ENCODE data around the gene DNMBP. TPM values are rescaled to one million over a fixed set of nuclear protein-coding genes. Genes with fewer than 3 reads are reported as not detected.
"Not testable (repeated sequence)": the region's sequence is repeated elsewhere in the genome, so short reads cannot be mapped to it uniquely, and the experiment has no call there.

DNMBP gene
- total and polyA plus RNA-seq, 2 donors, result 10.0 to 11.9 TPM

DNA sequence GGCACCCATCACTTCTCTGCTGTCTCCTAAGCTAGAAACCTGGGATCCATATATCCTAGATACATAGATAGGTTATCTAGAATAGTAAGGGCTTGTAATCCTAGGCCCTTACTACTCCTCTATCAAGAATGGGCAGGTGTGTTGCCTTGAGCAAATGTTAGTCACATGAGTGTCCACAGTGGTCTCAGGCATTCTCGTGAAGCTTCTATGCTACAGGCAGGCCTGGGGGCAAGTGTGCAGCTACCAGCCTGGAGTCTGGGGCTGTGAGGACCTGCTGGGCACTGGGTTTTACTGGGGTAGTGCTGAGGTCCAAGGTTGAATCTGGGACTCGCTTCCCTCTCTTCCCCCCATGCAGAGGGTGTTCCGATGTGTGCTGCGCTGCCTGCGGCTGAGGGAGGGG lies 135.9 kb downstream of the DNMBP start:
- DNase-seq (ENCODE audit: low read depth in 6 of 9, low spot score in 9 of 9), result no peak
- no peaks in the 10 kb centered on the region for H3K9me3 ChIP-seq (ENCODE audit: control insufficient read depth in 2 of 2, insufficient read depth in 1 of 2, low read length in 1 of 2)
- H3K36me3 ChIP-seq (ENCODE audit: control insufficient read depth in 2 of 2, insufficient read depth in 2 of 2, low read length in 1 of 2), result peaks cover 43 to 45% of the 10 kb centered on the region in 2 donors
- peaks cover 8 to 9% of the 10 kb centered on the region in 2 donors for H3K27me3 ChIP-seq (ENCODE audit: control insufficient read depth in 2 of 2, insufficient read depth in 1 of 2, low read length in 1 of 2)
- H3K4me1 ChIP-seq (ENCODE audit: control insufficient read depth in 2 of 2, insufficient read depth in 2 of 2, low read length in 2 of 2), result peaks cover 7 to 24% of the 10 kb centered on the region in 2 donors
- H3K4me3 ChIP-seq (ENCODE audit: low read length in 2 of 2), result no peak overlapping the region
- 97% methylated on average over 5 of the region's 5 CpGs for WGBS
- H3K27ac ChIP-seq (ENCODE audit: low read depth in 1 of 2, low read length in 1 of 2), result no peak overlapping the region

DNA sequence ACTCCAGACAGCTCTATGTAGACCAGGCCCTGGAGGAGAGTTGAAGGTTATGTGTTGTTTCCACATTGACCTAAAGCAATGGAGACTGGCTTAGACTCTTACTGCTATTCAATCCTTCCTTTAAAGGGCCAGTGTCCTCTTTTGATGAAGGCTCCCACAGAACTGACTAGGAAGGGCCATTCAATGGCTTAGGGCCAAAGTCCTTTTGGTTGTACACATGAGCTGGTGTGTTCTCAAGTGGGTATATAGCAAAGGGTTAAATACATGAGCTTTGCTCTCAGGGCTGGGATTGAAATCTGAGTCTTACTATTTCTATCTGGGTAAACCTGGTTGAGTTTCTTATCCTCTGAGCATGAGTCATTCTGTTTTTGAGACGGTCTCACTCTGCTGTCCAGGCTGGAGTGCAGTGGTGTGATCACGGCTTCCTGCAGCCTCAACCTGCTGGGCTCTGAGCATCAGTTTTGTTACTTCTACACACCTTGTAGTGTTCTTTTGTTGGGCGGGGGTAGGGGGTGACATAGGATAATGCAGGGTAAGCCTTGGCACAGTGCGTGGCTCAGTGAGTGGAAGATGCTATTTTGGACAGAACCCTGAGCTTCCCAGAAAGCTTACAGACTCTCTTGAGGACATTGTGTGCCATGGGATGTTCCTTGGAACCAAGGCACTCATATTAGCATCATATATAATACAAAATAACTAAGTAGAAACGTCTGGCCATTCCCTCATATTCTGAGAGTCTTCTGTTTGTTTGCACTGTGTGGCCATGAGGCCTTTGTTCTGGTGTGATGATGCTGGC lies 137.2 kb downstream of the DNMBP start:
- Histone ChIP-seq H3K27me3 (ENCODE audit: control insufficient read depth in 2 of 2, insufficient read depth in 1 of 2, low read length in 1 of 2) (peaks cover 8 to 9% of the 10 kb centered on the region in 2 donors), H3K4me1 (ENCODE audit: control insufficient read depth in 2 of 2, insufficient read depth in 2 of 2, low read length in 2 of 2) (peaks cover 7 to 13% of the 10 kb centered on the region in 2 donors), H3K9me3 (ENCODE audit: control insufficient read depth in 2 of 2, insufficient read depth in 1 of 2, low read length in 1 of 2) (no peaks in the 10 kb centered on the region), H3K27ac (ENCODE audit: low read depth in 1 of 2, low read length in 1 of 2) (no peak overlapping the region), H3K36me3 (ENCODE audit: control insufficient read depth in 2 of 2, insufficient read depth in 2 of 2, low read length in 1 of 2) (peaks cover 30 to 33% of the 10 kb centered on the region in 2 donors), H3K4me3 (ENCODE audit: low read length in 2 of 2) (no peak overlapping the region)
- WGBS, result 76% methylated on average over 5 of the region's 5 CpGs
- DNase-seq (ENCODE audit: low read depth in 6 of 9, low spot score in 9 of 9), result no peak

DNA sequence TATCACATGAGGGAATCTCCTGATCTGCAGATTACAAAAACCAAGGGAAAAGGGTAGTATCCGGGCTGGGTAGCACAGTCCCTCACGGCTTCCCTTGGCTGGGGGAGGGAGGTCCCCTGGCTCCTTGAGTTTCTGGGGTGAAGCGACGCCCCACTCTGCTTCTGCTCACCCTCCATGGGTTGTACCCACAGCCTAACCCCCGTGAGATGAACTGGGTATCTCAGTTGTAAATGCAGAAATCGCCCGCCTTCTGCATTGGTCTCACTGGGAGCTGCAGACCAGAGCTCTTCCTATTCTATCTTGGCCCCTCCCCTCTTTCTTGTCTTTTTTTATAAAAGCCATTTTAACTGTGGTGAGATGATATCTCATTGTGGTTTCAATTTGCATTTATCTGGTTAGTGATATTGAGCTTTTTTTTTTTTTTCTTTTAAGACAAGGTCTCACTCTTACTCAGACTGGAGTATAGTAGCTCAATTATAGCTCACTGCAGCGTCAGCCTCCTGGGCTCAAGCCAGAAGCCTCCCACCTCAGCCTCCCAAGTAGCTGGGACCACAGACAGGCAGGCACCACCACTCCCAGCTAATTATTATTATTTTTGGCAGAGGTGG lies 139.5 kb downstream of the DNMBP start:
- Histone ChIP-seq H3K27ac (ENCODE audit: low read depth in 1 of 2, low read length in 1 of 2) (no peak overlapping the region), H3K27me3 (ENCODE audit: control insufficient read depth in 2 of 2, insufficient read depth in 1 of 2, low read length in 1 of 2) (peaks cover 8 to 9% of the 10 kb centered on the region in 2 donors), H3K4me3 (ENCODE audit: low read length in 2 of 2) (no peak overlapping the region), H3K36me3 (ENCODE audit: control insufficient read depth in 2 of 2, insufficient read depth in 2 of 2, low read length in 1 of 2) (peaks cover 9 to 11% of the 10 kb centered on the region in 2 donors), H3K9me3 (ENCODE audit: control insufficient read depth in 2 of 2, insufficient read depth in 1 of 2, low read length in 1 of 2) (no peaks in the 10 kb centered on the region), H3K4me1 (ENCODE audit: control insufficient read depth in 2 of 2, insufficient read depth in 2 of 2, low read length in 2 of 2) (peaks cover 7 to 13% of the 10 kb centered on the region in 2 donors)
- WGBS, result 9% methylated on average over 8 of the region's 8 CpGs
- peak in 5 of 9 donors; percentile 16 to 58 (median 20) for DNase-seq (ENCODE audit: low read depth in 6 of 9, low spot score in 9 of 9)

DNA sequence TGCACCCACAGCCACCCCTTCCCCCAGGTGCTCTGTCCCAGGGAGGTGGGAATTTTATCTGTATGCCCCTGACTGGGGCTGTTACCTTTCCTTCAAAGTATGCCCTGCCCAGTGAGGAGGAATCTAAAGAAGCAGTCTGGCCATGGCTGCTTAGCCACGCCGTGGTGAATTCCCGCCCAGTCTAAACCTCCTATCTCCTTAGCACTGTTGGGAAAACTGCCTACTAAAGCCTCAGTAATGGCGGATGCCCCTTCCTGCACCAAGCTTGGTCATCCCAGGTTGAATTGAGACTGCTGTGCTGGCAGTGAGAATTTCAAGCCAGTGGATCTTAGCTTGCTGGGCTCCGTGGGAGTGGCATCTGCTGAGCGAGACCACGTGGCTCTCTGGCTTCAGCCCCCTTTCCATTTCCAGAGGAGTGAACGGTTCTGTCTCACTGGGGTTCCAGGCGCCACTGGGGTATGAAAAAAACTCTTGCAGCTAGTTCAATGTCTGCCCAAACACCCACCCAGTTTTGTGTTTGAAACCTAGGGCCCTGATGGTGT lies 140.1 kb downstream of the DNMBP start:
- no peak for DNase-seq (ENCODE audit: low read depth in 6 of 9, low spot score in 9 of 9)
- H3K36me3 ChIP-seq (ENCODE audit: control insufficient read depth in 2 of 2, insufficient read depth in 2 of 2, low read length in 1 of 2), result peaks cover 4 to 8% of the 10 kb centered on the region in 2 donors
- H3K9me3 ChIP-seq (ENCODE audit: control insufficient read depth in 2 of 2, insufficient read depth in 1 of 2, low read length in 1 of 2), result no peaks in the 10 kb centered on the region
- peaks cover 8 to 9% of the 10 kb centered on the region in 2 donors for H3K27me3 ChIP-seq (ENCODE audit: control insufficient read depth in 2 of 2, insufficient read depth in 1 of 2, low read length in 1 of 2)
- H3K27ac ChIP-seq (ENCODE audit: low read depth in 1 of 2, low read length in 1 of 2), result no peak overlapping the region
- no peak overlapping the region for H3K4me3 ChIP-seq (ENCODE audit: low read length in 2 of 2)
- peaks cover 7 to 13% of the 10 kb centered on the region in 2 donors for H3K4me1 ChIP-seq (ENCODE audit: control insufficient read depth in 2 of 2, insufficient read depth in 2 of 2, low read length in 2 of 2)
- 49% methylated on average over 9 of the region's 9 CpGs for WGBS

DNA sequence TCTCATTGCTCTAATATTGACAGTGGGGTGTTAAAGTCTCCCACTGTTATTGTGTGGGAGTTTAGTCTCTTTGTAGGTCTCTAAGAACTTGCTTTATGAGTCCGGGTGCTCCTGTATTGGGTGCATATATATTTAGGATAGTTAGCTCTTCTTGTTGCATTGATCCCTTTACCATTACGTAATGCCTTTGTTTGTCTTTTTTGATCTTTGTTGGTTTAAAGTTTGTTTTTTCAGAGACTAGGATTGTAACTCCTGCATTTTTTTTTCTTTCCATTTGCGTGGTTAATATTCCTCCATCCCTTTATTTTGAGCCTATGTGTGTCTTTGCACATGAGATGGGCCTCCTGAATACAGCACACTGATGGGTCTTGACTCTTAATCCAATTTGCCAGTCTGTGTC lies 142.5 kb downstream of the DNMBP start:
- H3K27me3 ChIP-seq (ENCODE audit: control insufficient read depth in 2 of 2, insufficient read depth in 1 of 2, low read length in 1 of 2); H3K27ac ChIP-seq (ENCODE audit: low read depth in 1 of 2, low read length in 1 of 2); H3K4me3 ChIP-seq (ENCODE audit: low read length in 2 of 2); H3K9me3 ChIP-seq (ENCODE audit: control insufficient read depth in 2 of 2, insufficient read depth in 1 of 2, low read length in 1 of 2); DNase-seq (ENCODE audit: low read depth in 6 of 9, low spot score in 9 of 9); H3K36me3 ChIP-seq (ENCODE audit: control insufficient read depth in 2 of 2, insufficient read depth in 2 of 2, low read length in 1 of 2): not testable (repeated sequence)
- WGBS, result 66% methylated on average over 3 of the region's 3 CpGs
- peaks cover 7 to 13% of the 10 kb centered on the region in 2 donors for H3K4me1 ChIP-seq (ENCODE audit: control insufficient read depth in 2 of 2, insufficient read depth in 2 of 2, low read length in 2 of 2)

DNA sequence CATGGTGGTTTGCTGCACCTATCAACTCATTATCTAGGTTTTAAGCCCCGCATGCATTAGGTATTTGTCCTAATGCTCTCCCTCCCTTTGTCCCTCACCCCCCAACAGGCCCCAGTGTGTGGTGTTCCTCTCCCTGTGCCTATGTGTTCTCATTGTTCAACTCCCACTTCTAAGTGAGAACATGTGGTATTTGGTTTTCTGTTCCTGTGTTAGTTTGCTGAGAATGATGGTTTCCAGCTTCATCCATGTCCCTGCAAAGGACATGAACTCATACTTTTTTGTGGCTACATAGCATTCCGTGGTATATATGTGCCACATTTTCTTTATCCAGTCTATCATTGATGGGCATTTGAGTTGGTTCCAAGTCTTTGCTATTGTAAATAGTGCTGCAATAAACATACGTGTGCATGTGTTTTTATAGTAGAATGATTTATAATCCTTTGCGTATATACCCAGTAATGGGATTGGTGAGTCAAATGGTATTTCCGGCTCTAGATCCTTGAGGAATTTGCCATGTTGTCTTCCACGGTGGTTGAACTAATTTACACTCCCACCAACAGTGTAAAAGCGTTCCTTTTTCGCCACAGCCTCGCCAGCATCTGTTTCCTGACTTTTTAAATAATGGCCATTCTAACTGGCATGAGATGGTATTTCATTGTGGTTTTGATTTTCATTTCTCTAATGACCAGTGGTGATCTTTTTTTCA lies 146.1 kb downstream of the DNMBP start:
- H3K4me3 ChIP-seq (ENCODE audit: low read length in 2 of 2); DNase-seq (ENCODE audit: low read depth in 6 of 9, low spot score in 9 of 9); H3K4me1 ChIP-seq (ENCODE audit: control insufficient read depth in 2 of 2, insufficient read depth in 2 of 2, low read length in 2 of 2); H3K27ac ChIP-seq (ENCODE audit: low read depth in 1 of 2, low read length in 1 of 2); H3K27me3 ChIP-seq (ENCODE audit: control insufficient read depth in 2 of 2, insufficient read depth in 1 of 2, low read length in 1 of 2); H3K36me3 ChIP-seq (ENCODE audit: control insufficient read depth in 2 of 2, insufficient read depth in 2 of 2, low read length in 1 of 2); H3K9me3 ChIP-seq (ENCODE audit: control insufficient read depth in 2 of 2, insufficient read depth in 1 of 2, low read length in 1 of 2): not testable (repeated sequence)
- 61% methylated on average over 9 of the region's 9 CpGs for WGBS

DNA sequence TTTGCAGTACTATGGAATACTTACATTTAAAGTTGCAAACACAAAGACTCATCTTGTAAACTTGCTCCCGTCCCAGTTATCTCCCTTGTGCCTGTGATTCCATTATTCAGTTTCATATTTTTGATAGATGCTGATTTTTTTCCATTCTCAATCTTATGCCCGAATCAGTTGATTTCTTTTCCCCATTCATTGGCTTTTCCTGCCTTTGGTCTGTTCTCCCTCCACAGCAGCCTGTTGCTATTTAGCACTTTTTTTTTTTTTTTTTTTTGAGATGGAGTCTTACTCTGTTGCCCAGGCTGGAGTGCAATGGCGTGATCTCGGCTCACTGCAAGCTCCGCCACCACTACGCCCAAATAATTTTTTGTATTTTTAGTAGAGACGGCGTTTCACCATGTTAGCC lies 149.3 kb downstream of the DNMBP start:
- peaks cover 0 to 3% of the 10 kb centered on the region in 2 donors for H3K27me3 ChIP-seq (ENCODE audit: control insufficient read depth in 2 of 2, insufficient read depth in 1 of 2, low read length in 1 of 2)
- H3K4me3 ChIP-seq (ENCODE audit: low read length in 2 of 2), result no peak overlapping the region
- H3K36me3 ChIP-seq (ENCODE audit: control insufficient read depth in 2 of 2, insufficient read depth in 2 of 2, low read length in 1 of 2), result no peaks in the 10 kb centered on the region
- H3K9me3 ChIP-seq (ENCODE audit: control insufficient read depth in 2 of 2, insufficient read depth in 1 of 2, low read length in 1 of 2), result no peaks in the 10 kb centered on the region
- H3K27ac ChIP-seq (ENCODE audit: low read depth in 1 of 2, low read length in 1 of 2), result no peak overlapping the region
- WGBS, result 99% methylated on average over 8 of the region's 8 CpGs
- H3K4me1 ChIP-seq (ENCODE audit: control insufficient read depth in 2 of 2, insufficient read depth in 2 of 2, low read length in 2 of 2), result no peaks in the 10 kb centered on the region
- no peak for DNase-seq (ENCODE audit: low read depth in 6 of 9, low spot score in 9 of 9)

DNA sequence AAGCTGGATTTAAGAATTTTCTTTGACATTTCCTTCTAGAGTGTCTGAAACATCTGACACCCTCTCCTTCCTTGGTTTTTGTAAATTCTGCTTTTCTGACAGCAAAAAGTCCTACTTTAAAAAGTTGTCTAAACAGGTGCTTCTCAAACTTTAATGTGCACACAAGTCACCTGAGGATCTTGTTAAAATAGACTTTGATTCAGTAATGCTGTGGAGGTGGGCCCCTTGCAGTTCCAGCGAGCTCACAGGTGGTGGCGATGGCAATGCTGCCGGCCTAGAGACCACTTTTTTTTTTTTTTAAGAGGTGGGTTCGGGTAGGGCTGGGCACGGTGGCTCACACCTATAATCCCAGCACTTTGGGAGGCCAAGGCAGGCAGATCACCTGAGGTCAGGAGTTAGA lies 150.2 kb downstream of the DNMBP start:
- no peak overlapping the region for H3K27ac ChIP-seq (ENCODE audit: low read depth in 1 of 2, low read length in 1 of 2)
- 27% methylated on average over 5 of the region's 5 CpGs for WGBS
- H3K27me3 ChIP-seq (ENCODE audit: control insufficient read depth in 2 of 2, insufficient read depth in 1 of 2, low read length in 1 of 2), result peaks cover 0 to 3% of the 10 kb centered on the region in 2 donors
- H3K36me3 ChIP-seq (ENCODE audit: control insufficient read depth in 2 of 2, insufficient read depth in 2 of 2, low read length in 1 of 2), result no peaks in the 10 kb centered on the region
- peak in 2 of 9 donors; percentile 42 to 50 for DNase-seq (ENCODE audit: low read depth in 6 of 9, low spot score in 9 of 9)
- no peaks in the 10 kb centered on the region for H3K4me1 ChIP-seq (ENCODE audit: control insufficient read depth in 2 of 2, insufficient read depth in 2 of 2, low read length in 2 of 2)
- no peaks in the 10 kb centered on the region for H3K9me3 ChIP-seq (ENCODE audit: control insufficient read depth in 2 of 2, insufficient read depth in 1 of 2, low read length in 1 of 2)
- no peak overlapping the region for H3K4me3 ChIP-seq (ENCODE audit: low read length in 2 of 2)

DNA sequence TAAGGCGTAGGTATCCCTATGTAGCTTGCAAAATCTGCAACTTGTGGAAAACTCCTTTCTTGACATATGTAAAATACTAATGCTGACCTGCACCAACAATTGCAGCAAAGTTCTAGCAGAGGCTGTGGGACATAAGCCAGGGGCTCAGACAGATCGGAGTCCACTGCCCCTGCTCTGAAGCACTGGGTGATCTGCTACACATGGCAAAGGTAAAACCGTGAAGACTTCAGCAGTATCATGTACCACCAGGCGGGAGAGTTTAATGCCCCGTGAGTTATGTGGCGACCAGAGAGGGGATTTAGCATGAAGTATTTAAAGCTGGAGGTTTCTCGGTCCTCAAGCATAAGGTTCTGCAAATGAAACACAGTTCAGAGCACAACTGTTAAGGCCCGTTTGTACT lies 150.9 kb downstream of the DNMBP start:
- WGBS, result 95% methylated on average over 8 of the region's 8 CpGs
- Histone ChIP-seq H3K9me3 (ENCODE audit: control insufficient read depth in 2 of 2, insufficient read depth in 1 of 2, low read length in 1 of 2) (no peaks in the 10 kb centered on the region), H3K27me3 (ENCODE audit: control insufficient read depth in 2 of 2, insufficient read depth in 1 of 2, low read length in 1 of 2) (peaks cover 0 to 3% of the 10 kb centered on the region in 2 donors), H3K4me3 (ENCODE audit: low read length in 2 of 2) (no peak overlapping the region), H3K27ac (ENCODE audit: low read depth in 1 of 2, low read length in 1 of 2) (no peak overlapping the region), H3K36me3 (ENCODE audit: control insufficient read depth in 2 of 2, insufficient read depth in 2 of 2, low read length in 1 of 2) (no peaks in the 10 kb centered on the region), H3K4me1 (ENCODE audit: control insufficient read depth in 2 of 2, insufficient read depth in 2 of 2, low read length in 2 of 2) (no peaks in the 10 kb centered on the region)
- DNase-seq (ENCODE audit: low read depth in 6 of 9, low spot score in 9 of 9), result no peak
